GM19468 (cell line): Measurements from ENCODE around the gene TRANK1.
"Not testable (repeated sequence)": the region's sequence is repeated elsewhere in the genome, so short reads cannot be mapped to it uniquely, and the experiment has no call there.

ENCODE experiments used
- ATAC-seq: cut with Tn5 transposase; IDR thresholded peaks from one replicate; pipeline ENCODE4 v1.9.1; 2021; ENCODE audit warnings: mild to moderate bottlenecking, moderate library complexity, moderate number of reproducible peaks; ENCODE audit not compliant: unreplicated experiment; ENCODE audit errors: extremely low read depth

Gene TRANK1

DNA sequence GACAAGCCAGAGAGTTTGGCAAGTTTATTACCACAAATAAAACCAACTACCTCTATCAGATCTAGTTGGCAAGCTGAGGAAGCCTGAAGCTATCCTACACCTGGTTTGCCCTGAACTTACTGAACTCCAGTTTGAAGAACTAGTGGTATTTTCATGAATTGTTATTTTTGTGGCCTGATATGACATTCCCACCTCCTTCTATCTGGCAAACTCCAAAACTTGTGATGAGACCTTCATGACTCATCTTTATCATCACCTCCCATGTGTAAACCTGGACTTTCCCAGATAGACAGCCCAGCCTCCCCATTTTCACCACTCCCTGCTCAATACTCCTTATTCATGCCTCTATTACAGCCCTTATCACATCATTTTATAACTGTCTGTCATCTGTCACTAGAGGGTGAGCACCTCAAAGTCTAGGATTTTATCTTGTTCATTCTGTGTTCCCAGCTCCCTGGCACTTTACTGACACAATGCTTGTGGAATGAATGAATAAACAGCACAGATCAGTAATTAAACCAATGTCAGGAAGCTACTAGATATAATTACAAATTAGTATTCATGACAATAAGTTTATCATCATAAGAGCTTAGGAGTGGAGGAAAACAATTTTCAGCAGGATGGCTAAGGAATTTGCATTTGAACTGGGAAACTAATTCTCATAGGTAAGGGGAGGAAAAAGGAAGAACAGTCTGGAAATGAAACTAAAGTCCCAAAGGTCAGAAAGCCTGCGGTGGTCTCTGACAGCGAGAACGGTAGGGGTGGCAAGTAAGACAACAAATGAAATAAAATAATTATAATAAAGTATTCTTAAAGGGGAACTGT lies 13.2 kb upstream of the TRANK1 start:
- ATAC-seq = no peak

DNA sequence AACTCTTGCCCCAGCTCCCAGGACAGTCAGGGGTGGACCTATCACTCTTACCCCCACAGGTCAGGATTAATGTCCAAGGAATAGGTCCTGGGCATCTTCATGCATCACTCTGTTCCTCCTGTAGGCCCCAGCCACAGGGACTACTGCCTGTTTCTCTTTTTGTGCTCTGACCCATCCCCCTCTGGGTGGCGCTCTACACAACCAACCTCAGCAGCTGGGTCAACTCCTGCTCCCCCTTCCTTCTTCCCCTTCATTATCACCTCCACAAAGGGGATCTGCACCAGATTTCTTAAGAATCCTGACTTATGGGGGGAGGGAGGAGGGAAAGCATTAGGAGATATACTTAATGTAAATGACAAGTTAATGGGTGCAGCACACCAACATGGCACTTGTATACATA lies 12.2 kb upstream of the TRANK1 start:
- ATAC-seq = no peak

DNA sequence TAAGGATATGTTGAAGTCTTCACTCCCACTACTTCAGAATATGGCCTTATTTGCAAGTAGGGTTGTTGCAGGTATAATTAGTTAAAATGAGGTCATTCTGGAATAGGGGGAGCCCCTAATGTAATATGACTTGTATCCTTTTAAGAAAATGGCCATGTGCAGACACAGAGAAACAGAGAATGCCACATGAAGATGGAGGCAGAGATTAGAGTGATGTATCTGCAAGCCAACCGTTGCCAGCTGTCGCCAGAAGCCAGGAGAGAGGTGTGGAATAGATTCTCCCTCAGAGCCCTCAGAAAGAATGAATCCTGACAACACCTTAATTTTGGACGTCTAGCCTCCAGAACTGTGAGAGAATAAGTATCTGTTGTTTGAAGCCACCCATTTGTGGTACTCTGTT lies 11.3 kb upstream of the TRANK1 start:
- ATAC-seq = no peak

DNA sequence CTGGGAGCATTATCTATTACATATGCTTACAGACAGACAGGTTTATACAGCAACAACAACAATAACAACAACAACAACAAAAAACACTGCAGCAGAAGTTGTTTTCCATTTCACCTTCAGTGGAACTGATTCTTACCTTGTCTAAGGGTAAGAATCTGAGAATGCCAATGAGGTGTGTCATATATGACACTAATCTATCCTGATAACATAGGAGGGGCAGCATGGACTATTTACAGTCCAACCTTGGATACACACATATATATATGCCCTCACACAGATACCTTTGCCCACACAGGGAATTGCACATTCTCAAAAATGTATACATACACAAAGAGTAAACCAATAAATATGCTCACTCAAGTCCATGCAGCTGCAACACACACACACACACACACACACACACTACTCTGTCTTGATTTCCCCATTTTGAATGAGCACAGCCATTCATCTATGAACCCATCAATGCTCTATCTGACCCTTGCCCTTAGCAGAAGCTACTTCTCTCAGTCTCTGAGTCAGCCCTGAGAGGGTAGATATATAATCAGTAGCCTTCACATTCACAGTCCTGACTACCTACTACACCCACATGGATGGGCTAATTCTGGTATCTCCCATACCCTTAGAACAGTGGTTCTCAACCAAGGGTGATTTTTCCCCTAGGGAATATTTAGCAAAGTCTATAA lies 9.7 kb upstream of the TRANK1 start:
- no peak for ATAC-seq

DNA sequence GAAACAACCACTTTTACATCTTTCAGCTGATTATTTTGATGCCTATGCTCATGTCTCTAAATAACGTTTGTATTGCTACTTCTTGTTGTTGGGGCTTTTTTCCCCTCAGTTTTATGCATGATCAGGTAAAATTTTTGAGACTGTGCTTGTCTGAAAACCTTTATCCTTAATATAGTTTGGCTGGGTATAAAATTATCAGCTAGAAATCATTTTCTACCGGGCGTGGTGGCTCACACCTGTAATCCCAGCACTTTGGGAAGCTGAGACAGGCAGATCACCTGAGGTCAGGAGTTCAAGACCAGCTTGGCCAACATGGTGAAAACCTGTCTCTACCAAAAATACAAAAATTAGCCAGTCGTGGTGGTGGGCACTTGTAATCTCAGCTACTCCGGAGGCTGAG lies 3.0 kb upstream of the TRANK1 start:
- ATAC-seq = not testable (repeated sequence)

DNA sequence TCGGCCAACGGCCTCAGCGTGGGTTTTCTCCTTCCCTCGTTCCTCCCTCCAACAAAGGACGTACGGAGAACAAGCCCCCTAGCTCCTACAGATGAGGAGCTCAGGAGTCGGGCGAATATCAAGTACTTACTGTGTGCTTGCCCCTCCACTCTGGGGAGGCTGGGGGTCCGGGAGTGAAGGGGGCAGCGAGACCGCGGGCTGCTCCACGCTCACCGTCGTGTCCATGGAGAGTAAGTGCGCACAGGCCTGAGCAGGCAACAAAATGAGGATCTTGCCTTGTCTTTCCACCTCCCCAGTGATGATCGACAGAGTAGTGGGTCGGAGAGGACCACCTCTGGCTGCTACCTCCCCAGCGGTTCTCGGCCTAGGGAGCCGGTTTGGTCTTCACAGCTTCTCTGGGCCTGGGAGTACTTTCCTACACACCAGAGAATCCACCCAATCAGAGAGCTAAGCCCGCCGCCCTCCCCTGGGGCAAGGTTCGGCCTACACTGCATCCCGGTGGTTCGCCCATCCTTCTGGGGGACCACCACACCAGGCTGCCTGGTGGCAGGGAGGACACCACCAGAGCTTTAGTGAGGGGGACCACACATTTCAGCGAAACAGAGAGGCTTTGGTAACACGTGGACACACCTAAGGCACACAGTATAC lies 603 bp upstream of the TRANK1 start:
- no peak for ATAC-seq

DNA sequence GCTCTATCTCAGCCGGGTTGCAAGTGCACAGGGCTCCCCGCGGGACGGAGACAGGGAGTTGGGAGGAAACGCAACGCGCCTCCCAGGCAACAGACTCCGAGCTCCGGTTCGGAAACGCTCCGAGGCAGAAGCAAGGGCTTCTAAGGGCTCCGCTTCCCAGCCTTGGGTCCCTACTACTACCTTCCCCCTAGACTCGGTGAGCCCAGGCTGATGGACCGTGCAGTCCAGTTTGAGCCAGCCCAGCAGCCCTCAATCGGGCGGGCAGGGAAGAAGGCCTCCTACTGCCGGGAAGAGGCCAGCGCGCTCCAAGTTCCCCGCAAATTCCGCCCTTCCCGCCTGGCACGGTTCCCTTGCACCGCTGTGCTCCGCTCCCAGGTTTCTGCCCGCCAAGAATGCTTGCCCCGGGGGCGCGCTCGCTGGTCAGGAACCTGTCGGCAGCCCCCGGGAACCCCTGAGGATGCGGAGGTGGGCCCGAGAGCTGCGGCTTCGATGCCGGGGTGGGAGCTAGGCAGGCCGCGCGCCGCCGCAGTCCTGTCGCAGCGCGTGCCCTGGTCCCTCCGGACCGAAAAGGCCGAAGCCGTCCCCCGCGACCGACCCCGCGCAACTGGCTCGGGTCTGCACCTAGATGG lies 728 bp downstream of the TRANK1 start:
- ATAC-seq = peak; percentile 9

DNA sequence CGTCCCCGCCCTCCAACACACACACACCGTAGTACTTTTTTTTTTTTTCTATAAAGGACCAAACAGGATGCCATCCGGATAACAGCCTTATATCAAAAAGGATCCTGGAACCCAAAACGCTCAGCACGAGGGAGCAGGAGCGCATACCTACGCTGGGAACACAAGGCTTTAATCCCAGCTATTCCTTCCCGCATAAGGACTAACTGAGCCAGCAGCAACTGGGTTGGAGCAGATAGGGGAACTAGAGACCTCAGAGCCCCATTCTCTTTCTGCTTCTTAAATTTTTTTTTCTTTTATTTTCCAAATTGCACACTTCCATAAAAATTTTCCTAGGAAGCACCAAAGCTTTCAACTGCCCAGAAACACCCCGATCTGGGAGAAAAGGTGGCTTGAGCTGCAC lies 1.3 kb downstream of the TRANK1 start:
- ATAC-seq = no peak

DNA sequence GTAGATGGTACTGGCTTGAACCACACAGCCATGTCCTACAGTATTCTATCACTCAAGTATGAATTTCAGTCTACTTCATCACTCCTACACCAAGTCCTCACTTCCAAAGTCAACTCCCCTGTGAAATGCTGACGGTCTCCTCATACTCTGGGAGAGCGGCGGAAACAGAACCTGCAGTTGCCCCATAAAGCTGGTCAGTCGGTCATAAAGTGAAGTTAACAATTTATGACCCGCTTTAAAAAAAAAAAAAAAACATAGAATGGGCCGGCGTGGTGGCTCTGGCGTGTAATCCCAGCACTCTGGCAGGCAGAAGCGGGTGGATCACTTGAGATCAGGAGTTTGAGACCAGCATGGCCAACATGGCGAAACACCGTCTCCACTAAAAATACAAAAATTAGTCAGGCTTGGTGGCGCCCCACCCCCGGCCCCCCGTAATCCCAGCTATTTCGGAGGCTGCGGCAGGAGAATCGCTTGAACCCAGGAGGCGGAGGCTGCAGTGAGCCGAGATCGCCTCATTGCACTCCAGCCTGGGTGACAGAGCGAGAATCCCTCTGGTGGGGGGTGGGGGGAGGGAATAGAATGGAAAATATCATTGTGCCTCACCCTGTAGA lies 2.1 kb downstream of the TRANK1 start:
- no peak for ATAC-seq

DNA sequence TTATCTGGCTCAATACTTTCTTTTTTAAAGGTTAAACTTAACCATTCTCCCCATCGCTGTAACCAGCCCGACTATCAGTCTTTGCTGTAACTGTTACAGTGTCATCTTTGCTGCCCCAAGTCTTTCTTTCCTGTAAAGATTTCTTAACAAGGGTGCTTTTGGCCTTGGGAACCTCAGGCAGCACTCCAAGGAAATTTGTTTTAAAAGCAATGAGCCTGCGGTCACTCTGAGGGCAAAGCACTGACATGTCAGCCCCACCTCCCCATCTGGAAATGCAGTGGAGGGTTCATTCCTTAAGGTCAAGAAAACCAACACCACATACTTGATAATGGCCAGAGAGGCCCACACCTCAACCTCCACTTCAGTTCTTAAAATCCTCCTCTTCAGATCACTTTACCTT lies 3.2 kb downstream of the TRANK1 start:
- ATAC-seq = no peak

DNA sequence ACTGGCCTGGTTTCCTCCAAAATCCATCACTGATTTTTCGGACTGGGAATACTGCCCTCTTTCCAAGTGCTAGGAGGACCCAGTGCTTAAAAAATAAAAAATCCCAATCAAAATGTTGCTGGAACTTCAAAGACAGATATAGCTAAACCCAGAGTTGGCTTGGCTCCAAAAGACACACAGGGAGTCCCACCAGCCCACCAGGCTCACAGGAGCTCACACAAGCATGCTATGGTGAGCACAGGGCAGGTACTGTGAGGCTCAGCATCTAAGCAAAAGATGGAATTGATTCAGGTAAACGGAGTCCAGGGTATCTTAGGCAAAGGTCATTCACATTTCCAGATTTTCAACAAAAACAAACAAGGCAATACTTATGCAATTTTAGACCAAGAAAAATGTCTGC lies 3.7 kb downstream of the TRANK1 start:
- ATAC-seq = no peak

DNA sequence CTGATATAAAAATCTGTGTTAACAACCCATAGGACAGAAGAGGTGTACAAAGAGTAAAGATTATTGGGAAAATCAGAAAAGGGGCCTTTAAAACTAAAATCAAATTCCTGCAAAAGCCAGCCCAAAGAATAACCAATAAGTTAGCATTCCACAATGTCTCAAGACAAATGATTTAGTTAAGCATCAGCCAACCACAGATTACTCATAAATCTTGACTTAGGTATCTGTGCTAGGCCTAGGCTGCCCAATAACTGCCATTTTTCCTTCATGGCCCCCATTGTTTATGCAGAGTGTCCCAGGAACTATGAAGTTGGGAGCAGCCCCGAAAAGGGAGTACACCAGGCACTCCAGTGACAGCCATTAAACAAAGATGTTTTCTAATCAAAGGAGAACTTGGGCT lies 7.4 kb downstream of the TRANK1 start:
- no peak for ATAC-seq

DNA sequence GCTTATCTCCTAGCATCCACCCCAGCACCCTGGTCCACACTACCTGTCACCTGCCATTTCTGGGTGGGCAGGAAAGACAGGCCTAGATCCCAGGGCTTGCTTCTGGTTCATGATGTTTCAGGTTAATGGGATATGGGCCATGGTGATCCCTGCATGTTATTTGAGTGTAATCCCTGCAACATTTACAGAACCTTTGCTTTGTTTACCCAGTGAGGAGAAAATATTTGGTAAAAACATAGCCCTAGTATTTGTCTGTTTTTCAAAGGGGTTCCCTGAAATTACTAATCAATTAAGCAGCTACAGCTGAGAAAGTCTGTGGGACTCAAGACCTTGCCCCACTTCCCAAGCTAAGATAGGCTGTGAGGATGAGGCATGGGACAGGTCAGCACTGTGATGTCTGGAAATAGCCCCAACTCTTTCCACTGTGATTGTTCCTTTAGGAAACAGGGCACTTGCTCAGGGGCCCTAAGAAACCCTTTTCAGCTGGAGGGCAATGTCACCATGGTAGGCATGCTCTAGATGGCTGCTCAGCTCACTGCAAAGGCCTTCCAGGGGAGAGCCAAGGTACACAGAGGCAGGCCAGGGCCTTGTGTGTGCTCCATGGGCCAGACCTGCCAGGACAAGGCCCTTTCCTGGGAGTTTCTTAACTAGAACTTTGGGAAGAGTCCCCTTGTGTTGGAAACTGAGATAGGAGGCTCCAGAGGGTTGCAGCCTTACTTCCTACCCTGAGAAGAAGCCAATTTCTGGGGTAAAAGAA lies 11.1 kb downstream of the TRANK1 start:
- no peak for ATAC-seq

DNA sequence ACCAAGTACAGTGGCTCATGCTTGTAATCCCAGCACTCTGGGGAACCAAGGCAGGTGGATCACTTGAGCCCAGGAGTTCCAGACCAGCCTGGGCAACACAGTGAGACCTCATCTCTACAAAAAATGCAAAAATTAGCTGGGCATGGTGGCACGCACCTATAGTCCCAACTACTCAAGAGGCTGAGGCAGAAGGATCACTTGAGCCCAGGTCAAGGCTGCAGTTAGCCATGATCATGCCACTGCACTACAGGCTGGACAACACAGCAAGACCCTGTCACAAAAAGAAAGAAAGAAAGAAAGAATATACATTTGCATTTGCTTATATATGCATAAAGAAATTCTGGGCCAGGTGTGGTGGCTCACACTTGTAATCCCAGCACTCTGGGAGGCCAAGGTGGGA lies 13.4 kb downstream of the TRANK1 start:
- not testable (repeated sequence) for ATAC-seq

DNA sequence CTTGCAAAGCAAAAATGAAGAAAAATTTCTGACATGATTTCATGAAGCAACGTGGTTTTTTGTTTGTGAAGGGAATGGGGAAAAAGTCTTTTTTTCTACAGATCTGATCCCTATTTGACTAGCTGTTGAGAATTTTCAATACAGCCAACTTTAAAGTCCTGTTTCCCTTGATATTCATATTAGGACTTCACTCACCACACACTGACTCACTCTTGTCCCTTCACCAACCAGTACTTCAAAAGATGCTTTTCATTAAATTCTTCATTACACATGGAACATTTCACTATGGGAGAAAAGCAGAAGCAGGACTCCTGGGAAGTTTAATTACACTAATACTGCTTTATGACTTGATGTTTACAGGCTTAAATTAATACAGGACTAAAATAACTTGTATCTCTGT lies 16.6 kb downstream of the TRANK1 start:
- no peak for ATAC-seq

DNA sequence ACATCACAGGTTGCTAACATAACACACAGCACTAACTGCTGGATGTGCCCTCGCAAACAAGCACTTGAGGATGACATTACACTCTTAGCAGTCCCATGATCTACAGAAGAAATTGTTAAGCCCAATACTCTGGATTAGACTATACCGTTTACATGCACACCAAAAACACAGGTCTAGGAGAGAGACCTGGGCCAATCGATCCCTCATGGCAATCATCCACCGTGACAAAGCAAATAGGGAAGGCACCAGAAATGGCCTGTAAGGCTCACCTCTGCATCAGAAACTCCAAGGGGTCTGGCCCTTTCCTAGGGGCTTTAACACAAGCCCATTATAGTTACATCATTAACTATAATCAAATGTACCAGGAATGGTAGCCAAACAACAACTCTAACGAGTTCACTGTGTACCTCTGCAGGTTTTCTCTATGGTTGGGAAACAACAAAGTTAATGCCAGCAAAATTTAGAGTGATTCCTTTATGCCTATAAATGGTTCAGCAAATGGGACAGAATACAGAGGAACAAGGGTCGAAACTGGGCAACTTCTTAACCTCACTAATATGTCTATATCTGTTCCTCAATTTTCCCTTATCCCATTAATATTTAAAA lies 18.5 kb downstream of the TRANK1 start:
- ATAC-seq = no peak

DNA sequence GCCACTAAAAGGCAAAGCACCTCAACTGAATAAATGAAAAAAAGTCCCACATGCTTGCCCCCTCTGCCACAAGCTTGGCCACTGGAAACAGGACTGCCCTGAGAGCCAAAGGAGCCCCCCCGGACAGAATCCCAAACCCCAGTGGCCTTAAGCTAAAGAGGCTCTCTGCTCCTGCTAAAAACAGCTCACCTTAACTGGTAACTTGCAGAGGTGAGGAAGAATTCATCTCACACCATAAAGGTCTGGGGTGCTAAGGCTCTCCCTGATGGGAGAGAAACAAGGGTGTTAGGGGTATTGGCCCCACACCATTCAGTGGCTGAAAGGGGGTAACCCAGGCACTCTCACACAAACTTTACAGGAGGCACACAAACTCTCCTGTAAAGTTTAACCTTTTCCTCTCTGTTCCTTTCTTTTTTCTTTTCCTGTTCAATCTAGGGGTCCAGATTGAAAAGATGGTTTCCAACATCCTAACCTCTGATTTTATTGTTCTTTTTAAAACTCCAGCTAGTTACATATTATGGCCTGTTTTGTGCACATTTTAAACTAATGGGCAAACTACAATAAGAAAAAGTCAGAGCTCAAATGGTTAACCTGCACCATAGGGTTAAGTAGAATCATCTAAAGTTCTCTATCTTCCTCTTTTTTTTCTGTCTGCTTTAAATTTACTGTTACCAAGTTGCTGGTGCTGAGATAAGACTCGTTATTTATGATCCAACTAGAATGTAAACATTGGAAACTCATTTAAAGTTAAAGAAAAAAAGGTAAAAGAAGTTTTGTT lies 19.9 kb downstream of the TRANK1 start:
- no peak for ATAC-seq

DNA sequence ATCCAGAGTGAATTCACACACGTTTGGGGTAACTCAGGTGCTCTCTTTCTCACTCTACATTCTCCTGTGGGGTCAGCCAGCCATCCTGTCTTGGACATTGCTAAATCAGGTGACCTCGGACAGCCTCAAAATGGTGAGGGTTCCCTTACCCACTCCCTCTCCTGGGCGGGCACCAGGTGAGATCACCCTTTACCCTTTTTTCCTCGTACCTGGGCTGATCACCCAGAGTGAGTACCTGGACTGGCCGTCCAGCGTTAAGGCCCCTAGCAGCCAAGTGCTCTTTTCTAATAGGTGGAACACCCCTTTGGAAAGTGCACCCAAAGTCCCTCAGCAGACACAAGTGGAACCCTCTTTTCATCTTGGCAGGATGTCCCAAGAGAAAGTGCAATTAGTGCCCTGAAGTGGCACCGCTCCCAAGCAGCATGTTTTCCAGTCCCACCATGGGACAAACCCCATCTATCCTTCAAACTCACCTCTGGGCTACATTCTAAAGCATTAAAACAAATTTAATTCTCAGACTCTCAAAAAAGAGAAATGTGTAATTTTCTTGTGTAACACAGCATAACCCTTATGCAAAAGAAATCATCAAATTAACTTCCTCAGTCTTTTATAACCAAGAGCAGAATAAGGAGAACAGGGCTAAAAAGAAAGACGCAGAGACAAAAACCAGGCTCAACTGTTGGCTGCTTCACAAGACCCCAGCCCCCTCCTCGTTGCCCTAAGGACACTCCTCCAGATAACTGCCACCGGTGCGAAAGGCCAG lies 20.7 kb downstream of the TRANK1 start:
- no peak for ATAC-seq
